Esophagus (tissue), 2 donors: ENCODE data around the gene MIPEP. TPM values are rescaled to one million over a fixed set of nuclear protein-coding genes. Genes with fewer than 3 reads are reported as not detected.
A peak's percentile ranks its signal among the peaks of the same experiment; 100 is the strongest.

ENCODE experiments used
- H3K27ac ChIP-seq, 2 donors: one replicate each; pipeline ENCODE4 v1.5.1; 2013; ENCODE audit warnings: low read depth in 2 of 2, mild to moderate bottlenecking in 2 of 2, inconsistent platforms in 1 of 2, low read length in 1 of 2, moderate library complexity in 1 of 2
- H3K27me3 ChIP-seq, 2 donors: one replicate each; pipeline ENCODE4 v1.6.1; 2013; ENCODE audit warnings: low read length in 2 of 2, control low read depth in 1 of 2, mild to moderate bottlenecking in 1 of 2; ENCODE audit not compliant: insufficient read depth in 2 of 2, control insufficient read depth in 1 of 2
- H3K36me3 ChIP-seq, 2 donors: one replicate each; pipeline ENCODE4 v1.6.1; 2013; ENCODE audit warnings: low read length in 1 of 2; ENCODE audit not compliant: control insufficient read depth in 2 of 2, insufficient read depth in 2 of 2
- H3K4me1 ChIP-seq, 2 donors: one replicate each; pipeline ENCODE4 v1.6.1; 2013; ENCODE audit warnings: low read length in 1 of 2; ENCODE audit not compliant: control insufficient read depth in 2 of 2, insufficient read depth in 2 of 2
- H3K4me3 ChIP-seq, 2 donors: one replicate each; pipeline ENCODE4 v1.5.1; 2013; ENCODE audit warnings: low read length in 2 of 2, mild to moderate bottlenecking in 2 of 2, low read depth in 1 of 2, moderate library complexity in 1 of 2
- H3K9me3 ChIP-seq, 2 donors: one replicate each; pipeline ENCODE4 v1.6.1; 2013; ENCODE audit warnings: mild to moderate bottlenecking in 2 of 2, low read depth in 1 of 2, low read length in 1 of 2, moderate library complexity in 1 of 2; ENCODE audit not compliant: control insufficient read depth in 2 of 2, insufficient read depth in 1 of 2
- WGBS, 2 donors: extraction: QIAGEN DNeasy Blood & Tissue Kit; methylation state at CpG; one replicate each; pipeline ENCODE4 v1.1.7; 2013; 5-methylcytosine and 5-hydroxymethylcytosine counted together
- polyA plus RNA-seq, 2 donors: library from polyadenylated mRNA; stranded (reverse); fragments of 200-250 nt; gene quantifications; one replicate each; pipeline ENCODE4 v1.2.3, GENCODE V29; 2013
- donor health status: healthy with polysubstance abuse.
- donor health status: Bipolar disorder and iron deficiency.

Gene MIPEP
- polyA plus RNA-seq, 2 donors: 16.3 to 16.7 TPM

- H3K4me1 ChIP-seq: peaks cover 2 to 8% of the 10 kb centered on the region in 2 donors
- no peaks in the 10 kb centered on the region for H3K9me3 ChIP-seq
- H3K36me3 ChIP-seq: peaks cover 0 to 3% of the 10 kb centered on the region in 2 donors
- WGBS, 2 donors: 72 to 79% methylated on average over 12 of the region's 12 CpGs
- H3K4me3 ChIP-seq: no peak overlapping the region
- no peak overlapping the region for H3K27ac ChIP-seq
- no peaks in the 10 kb centered on the region for H3K27me3 ChIP-seq
Measured at GRCh38 chr13:23870356-23871140, 18.7 kb downstream of the MIPEP start.

GRCh38 chr13:23868521-23868920 lies 20.7 kb downstream of the MIPEP start:
- 59 to 72% methylated on average over 5 of the region's 5 CpGs for WGBS, 2 donors

GRCh38 chr13:23867027-23867491 lies 22.1 kb downstream of the MIPEP start:
- Histone ChIP-seq H3K9me3 (no peaks in the 10 kb centered on the region), H3K4me1 (peaks cover 2 to 8% of the 10 kb centered on the region in 2 donors), H3K27ac (no peak overlapping the region), H3K36me3 (peaks cover 0 to 3% of the 10 kb centered on the region in 2 donors), H3K27me3 (no peaks in the 10 kb centered on the region), H3K4me3 (no peak overlapping the region)
- WGBS, 2 donors: 88 to 89% methylated on average over 8 of the region's 8 CpGs

More at GRCh38 chr13:23868521-23868920, 20.7 kb downstream of the MIPEP start:
- Histone ChIP-seq H3K27me3 (no peaks in the 10 kb centered on the region), H3K4me1 (peaks cover 2 to 8% of the 10 kb centered on the region in 2 donors), H3K9me3 (no peaks in the 10 kb centered on the region), H3K4me3 (no peak overlapping the region), H3K36me3 (peaks cover 0 to 3% of the 10 kb centered on the region in 2 donors), H3K27ac (peak overlapping the region in 1 of 2 donors; percentile 73)

GRCh38 chr13:23866420-23867026 lies 22.7 kb downstream of the MIPEP start:
- Histone ChIP-seq H3K9me3 (no peaks in the 10 kb centered on the region), H3K27me3 (no peaks in the 10 kb centered on the region), H3K4me1 (peaks cover 2 to 8% of the 10 kb centered on the region in 2 donors), H3K27ac (no peak overlapping the region), H3K36me3 (peaks cover 0 to 3% of the 10 kb centered on the region in 2 donors), H3K4me3 (no peak overlapping the region)
- 87 to 88% methylated on average over 9 of the region's 9 CpGs for WGBS, 2 donors

GRCh38 chr13:23865906-23866305 lies 23.3 kb downstream of the MIPEP start:
- no peaks in the 10 kb centered on the region for H3K27me3 ChIP-seq
- peaks cover 2 to 7% of the 10 kb centered on the region in 2 donors for H3K4me1 ChIP-seq
- no peak overlapping the region for H3K4me3 ChIP-seq
- 76 to 85% methylated on average over 7 of the region's 7 CpGs for WGBS, 2 donors
- H3K9me3 ChIP-seq: no peaks in the 10 kb centered on the region
- peaks cover 0 to 3% of the 10 kb centered on the region in 2 donors for H3K36me3 ChIP-seq
- no peak overlapping the region for H3K27ac ChIP-seq

- H3K9me3 ChIP-seq: no peaks in the 10 kb centered on the region
- no peak overlapping the region for H3K4me3 ChIP-seq
- 58 to 76% methylated on average over 1 of the region's 1 CpG for WGBS, 2 donors
- no peak overlapping the region for H3K27ac ChIP-seq
- H3K36me3 ChIP-seq: peaks cover 0 to 3% of the 10 kb centered on the region in 2 donors
- peaks cover 2 to 5% of the 10 kb centered on the region in 2 donors for H3K4me1 ChIP-seq
- H3K27me3 ChIP-seq: no peaks in the 10 kb centered on the region
Measured at GRCh38 chr13:23865026-23865425, 24.2 kb downstream of the MIPEP start.

- Histone ChIP-seq H3K36me3 (peaks cover 0 to 1% of the 10 kb centered on the region in 2 donors), H3K9me3 (no peaks in the 10 kb centered on the region), H3K4me1 (peaks cover under 1 to 2% of the 10 kb centered on the region in 2 donors), H3K4me3 (no peak overlapping the region), H3K27me3 (no peaks in the 10 kb centered on the region), H3K27ac (no peak overlapping the region)
- 85 to 86% methylated on average over 2 of the region's 2 CpGs for WGBS, 2 donors
Measured at GRCh38 chr13:23861310-23861709, 27.9 kb downstream of the MIPEP start.

- Histone ChIP-seq H3K4me3 (no peak overlapping the region), H3K9me3 (no peaks in the 10 kb centered on the region), H3K27me3 (no peaks in the 10 kb centered on the region), H3K36me3 (no peaks in the 10 kb centered on the region), H3K27ac (no peak overlapping the region), H3K4me1 (no peaks in the 10 kb centered on the region)
- 89 to 96% methylated on average over 2 of the region's 2 CpGs for WGBS, 2 donors
Measured at GRCh38 chr13:23859904-23860303, 29.3 kb downstream of the MIPEP start.

GRCh38 chr13:23859455-23859854 lies 29.7 kb downstream of the MIPEP start:
- Histone ChIP-seq H3K4me3 (no peak overlapping the region), H3K27ac (peak overlapping the region in 1 of 2 donors; percentile 31)

More at GRCh38 chr13:23859455-23859854, 29.7 kb downstream of the MIPEP start:
- H3K9me3 ChIP-seq: no peaks in the 10 kb centered on the region
- no peaks in the 10 kb centered on the region for H3K4me1 ChIP-seq
- no peaks in the 10 kb centered on the region for H3K36me3 ChIP-seq
- H3K27me3 ChIP-seq: no peaks in the 10 kb centered on the region
